GM12873 (cell line): ENCODE data around the gene PDILT.

Experiments
- CTCF ChIP-seq: IDR thresholded peaks from 2 replicates; pipeline ENCODE4 v1.5.1; 2012; ENCODE audit warnings: low read depth, mild to moderate bottlenecking, moderate library complexity, low read length, control low read depth; ENCODE audit not compliant: insufficient read depth; ENCODE audit errors: missing control alignments

PDILT gene

GRCh38 chr16:20385844-20386832 lies 18.4 kb downstream of the PDILT start:
- TF ChIP-seq CTCF: peak; percentile 78

- TF ChIP-seq CTCF: peak; percentile 84
These were observed 21.2 kb downstream of the PDILT start for GRCh38 chr16:20383106-20384029.

GRCh38 chr16:20382202-20382948 lies 22.2 kb downstream of the PDILT start:
- TF ChIP-seq CTCF: no peak

GRCh38 chr16:20380782-20381181 lies 23.8 kb downstream of the PDILT start:
- TF ChIP-seq CTCF: no peak

- no peak for TF ChIP-seq CTCF
These were observed 27.4 kb downstream of the PDILT start for GRCh38 chr16:20377181-20377580.

GRCh38 chr16:20372701-20373100 lies 31.8 kb downstream of the PDILT start:
- TF ChIP-seq CTCF: no peak
